HepG2 (cell line): ENCODE results near the gene UST. TPM values are rescaled to one million over a fixed set of nuclear protein-coding genes. Genes with fewer than 3 reads are reported as not detected.

Experiments
- ARNTL ChIP-seq: sonication (generic); formaldehyde crosslinking; IDR thresholded peaks from 2 replicates; pipeline ENCODE4 v1.4.0; 2020; ENCODE audit warnings: mild to moderate bottlenecking, missing genetic modification reagents
- ATF7 ChIP-seq, 2 experiments: fragments of 450-650 bp in 1 of 2; sonication (generic) in 1 of 2; formaldehyde crosslinking in 1 of 2; IDR thresholded peaks; 2 replicates each; pipeline versions ENCODE4 v1.4.0 to v1.6.1; 2016 to 2020; ENCODE audit warnings: antibody characterized with exemption in 1 of 2, mild to moderate bottlenecking in 1 of 2, missing genetic modification reagents in 1 of 2
- HMG20A ChIP-seq: IDR thresholded peaks from 2 replicates; pipeline ENCODE4 v1.6.1; 2016; ENCODE audit warnings: borderline replicate concordance
- IKZF4 ChIP-seq: sonication (generic); formaldehyde crosslinking; IDR thresholded peaks from 2 replicates; pipeline ENCODE4 v1.5.1; 2020; ENCODE audit warnings: borderline replicate concordance, mild to moderate bottlenecking, low read depth, missing genetic modification reagents; ENCODE audit errors: not compliant biosample characterization
- KLF16 ChIP-seq, 2 experiments: sonication (generic) in 1 of 2; formaldehyde crosslinking in 1 of 2; IDR thresholded peaks; 2 replicates each; pipeline versions ENCODE4 v1.6.1 to v1.8.0; 2016 to 2023; ENCODE audit warnings: missing genetic modification reagents in 2 of 2, missing compliant biosample characterization in 1 of 2
- KLF6 ChIP-seq: IDR thresholded peaks from 2 replicates; pipeline ENCODE4 v1.8.0; 2016; ENCODE audit warnings: missing biosample characterization, missing genetic modification reagents
- MTF1 ChIP-seq: sonication (generic); formaldehyde crosslinking; IDR thresholded peaks from 2 replicates; pipeline ENCODE4 v1.5.0; 2020; ENCODE audit warnings: missing genetic modification reagents
- THAP11 ChIP-seq: IDR thresholded peaks from 2 replicates; pipeline ENCODE4 v1.6.1; 2016; ENCODE audit warnings: missing biosample characterization, missing genetic modification reagents
- YY1 ChIP-seq: IDR thresholded peaks from 2 replicates; pipeline ENCODE4 v1.6.1; 2011; ENCODE audit warnings: low read length, low read depth, moderate library complexity, mild to moderate bottlenecking; ENCODE audit not compliant: insufficient read depth, insufficient replicate concordance
- polyA plus RNA-seq, 8 experiments: library from polyadenylated mRNA; depleted of rRNA in 3 of 8; stranded (reverse) in 7 of 8; unstranded in 1 of 8; fragments of >200 nt; fragmentation: Illumina TruSeq in 4 of 8; extraction: Trizol in 4 of 8; gene quantifications; 2 replicates each; pipeline versions ENCODE4 v1.2.1 to v1.2.3, GENCODE V29; 2011 to 2016; ENCODE audit warnings: low read depth in 4 of 8, missing spikeins in 1 of 8, mixed read lengths in 1 of 8; ENCODE audit not compliant: insufficient read depth in 1 of 8
- total RNA-seq, 5 experiments: library from RNA; depleted of rRNA; stranded (reverse); fragments of >200 nt; fragmentation: Illumina TruSeq; extraction: Trizol; gene quantifications; 2 replicates each; pipeline ENCODE4 v1.2.3, GENCODE V29; 2016; ENCODE audit warnings: low read depth in 1 of 5
- TF ChIP-seq, protein P1 (sequence below): sonication (generic); formaldehyde crosslinking; IDR thresholded peaks from 2 replicates; pipeline ENCODE4 v1.5.0; 2020; ENCODE audit warnings: mild to moderate bottlenecking, missing genetic modification reagents, moderate library complexity
- TF ChIP-seq, protein P2 (sequence below): sonication (generic); formaldehyde crosslinking; IDR thresholded peaks from 2 replicates; pipeline ENCODE4 v1.5.0; 2020; ENCODE audit warnings: missing genetic modification reagents, mild to moderate bottlenecking, borderline replicate concordance
- TF ChIP-seq, protein P3 (sequence below): sonication (generic); formaldehyde crosslinking; IDR thresholded peaks from 2 replicates; pipeline ENCODE4 v1.4.0; 2020; ENCODE audit warnings: missing genetic modification reagents
- TF ChIP-seq, protein P4 (sequence below): sonication (generic); formaldehyde crosslinking; IDR thresholded peaks from 2 replicates; pipeline ENCODE4 v1.4.0; 2020; ENCODE audit warnings: missing genetic modification reagents, mild to moderate bottlenecking, borderline replicate concordance
- TF ChIP-seq, protein P5 (sequence below): sonication (generic); formaldehyde crosslinking; IDR thresholded peaks from 2 replicates; pipeline ENCODE4 v1.8.1; 2022; ENCODE audit warnings: low read depth, mild to moderate bottlenecking, missing genetic modification reagents
- TF ChIP-seq, protein P6 (sequence below): sonication (generic); formaldehyde crosslinking; IDR thresholded peaks from 2 replicates; pipeline ENCODE4 v1.5.0; 2020; ENCODE audit warnings: missing genetic modification reagents

Gene UST
- total and polyA plus RNA-seq, 2 of the 13 experiments (the other 11 are each of a cell fraction or from before 2014, with no cell fraction given): 0.27 TPM; not detected in 1

DNA sequence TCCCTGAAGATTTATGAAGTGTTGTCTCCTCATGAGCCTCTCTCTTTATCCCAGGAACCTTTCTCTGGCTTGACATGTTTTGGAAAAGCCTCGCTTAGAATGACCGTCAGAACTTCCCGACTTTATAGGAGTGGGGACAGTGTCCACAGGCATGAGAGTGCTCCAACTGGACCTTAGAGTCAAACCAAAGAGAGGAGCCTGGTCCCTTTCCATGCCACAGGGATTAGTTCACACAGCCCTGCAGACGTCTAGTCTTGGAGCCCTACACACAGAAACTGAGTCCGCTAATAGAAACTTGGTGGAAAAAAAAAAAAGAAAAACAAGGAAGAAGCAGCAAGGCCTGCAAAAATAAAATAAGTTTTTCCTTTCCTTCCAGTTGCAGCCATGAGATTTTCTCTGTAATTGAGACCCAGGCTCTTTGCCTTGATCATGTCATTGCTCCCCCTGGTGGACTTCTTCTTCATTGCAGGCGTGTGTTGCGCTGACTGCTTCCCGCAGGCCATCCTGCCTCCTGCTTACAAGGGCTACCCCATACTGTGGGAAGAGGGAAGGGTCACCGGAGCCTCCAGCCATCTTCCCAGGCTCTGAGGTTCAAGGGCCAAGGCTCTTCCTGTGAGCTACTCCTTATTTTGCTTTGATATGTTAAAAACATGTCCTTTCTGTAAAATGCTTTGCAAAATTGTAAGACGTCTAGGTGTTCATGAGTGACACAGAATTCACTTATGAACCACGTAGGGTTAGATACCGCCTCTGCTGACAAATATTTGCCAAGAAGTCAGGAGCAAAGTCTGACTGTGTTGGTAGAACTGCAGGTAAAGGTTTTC lies 201.0 kb downstream of the UST start (continued):
- TF ChIP-seq, protein P1, sequence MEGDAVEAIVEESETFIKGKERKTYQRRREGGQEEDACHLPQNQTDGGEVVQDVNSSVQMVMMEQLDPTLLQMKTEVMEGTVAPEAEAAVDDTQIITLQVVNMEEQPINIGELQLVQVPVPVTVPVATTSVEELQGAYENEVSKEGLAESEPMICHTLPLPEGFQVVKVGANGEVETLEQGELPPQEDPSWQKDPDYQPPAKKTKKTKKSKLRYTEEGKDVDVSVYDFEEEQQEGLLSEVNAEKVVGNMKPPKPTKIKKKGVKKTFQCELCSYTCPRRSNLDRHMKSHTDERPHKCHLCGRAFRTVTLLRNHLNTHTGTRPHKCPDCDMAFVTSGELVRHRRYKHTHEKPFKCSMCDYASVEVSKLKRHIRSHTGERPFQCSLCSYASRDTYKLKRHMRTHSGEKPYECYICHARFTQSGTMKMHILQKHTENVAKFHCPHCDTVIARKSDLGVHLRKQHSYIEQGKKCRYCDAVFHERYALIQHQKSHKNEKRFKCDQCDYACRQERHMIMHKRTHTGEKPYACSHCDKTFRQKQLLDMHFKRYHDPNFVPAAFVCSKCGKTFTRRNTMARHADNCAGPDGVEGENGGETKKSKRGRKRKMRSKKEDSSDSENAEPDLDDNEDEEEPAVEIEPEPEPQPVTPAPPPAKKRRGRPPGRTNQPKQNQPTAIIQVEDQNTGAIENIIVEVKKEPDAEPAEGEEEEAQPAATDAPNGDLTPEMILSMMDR (CRISPR knock-in tag): peak; percentile 93
- TF ChIP-seq, protein P2, sequence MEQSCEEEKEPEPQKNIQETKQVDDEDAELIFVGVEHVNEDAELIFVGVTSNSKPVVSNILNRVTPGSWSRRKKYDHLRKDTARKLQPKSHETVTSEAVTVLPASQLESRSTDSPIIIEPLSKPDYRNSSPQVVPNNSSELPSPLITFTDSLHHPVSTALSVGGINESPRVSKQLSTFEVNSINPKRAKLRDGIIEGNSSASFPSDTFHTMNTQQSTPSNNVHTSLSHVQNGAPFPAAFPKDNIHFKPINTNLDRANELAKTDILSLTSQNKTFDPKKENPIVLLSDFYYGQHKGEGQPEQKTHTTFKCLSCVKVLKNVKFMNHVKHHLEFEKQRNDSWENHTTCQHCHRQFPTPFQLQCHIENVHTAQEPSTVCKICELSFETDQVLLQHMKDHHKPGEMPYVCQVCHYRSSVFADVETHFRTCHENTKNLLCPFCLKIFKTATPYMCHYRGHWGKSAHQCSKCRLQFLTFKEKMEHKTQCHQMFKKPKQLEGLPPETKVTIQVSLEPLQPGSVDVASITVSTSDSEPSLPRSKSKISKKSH (CRISPR knock-in tag): no peak
- TF ChIP-seq, protein P3, sequence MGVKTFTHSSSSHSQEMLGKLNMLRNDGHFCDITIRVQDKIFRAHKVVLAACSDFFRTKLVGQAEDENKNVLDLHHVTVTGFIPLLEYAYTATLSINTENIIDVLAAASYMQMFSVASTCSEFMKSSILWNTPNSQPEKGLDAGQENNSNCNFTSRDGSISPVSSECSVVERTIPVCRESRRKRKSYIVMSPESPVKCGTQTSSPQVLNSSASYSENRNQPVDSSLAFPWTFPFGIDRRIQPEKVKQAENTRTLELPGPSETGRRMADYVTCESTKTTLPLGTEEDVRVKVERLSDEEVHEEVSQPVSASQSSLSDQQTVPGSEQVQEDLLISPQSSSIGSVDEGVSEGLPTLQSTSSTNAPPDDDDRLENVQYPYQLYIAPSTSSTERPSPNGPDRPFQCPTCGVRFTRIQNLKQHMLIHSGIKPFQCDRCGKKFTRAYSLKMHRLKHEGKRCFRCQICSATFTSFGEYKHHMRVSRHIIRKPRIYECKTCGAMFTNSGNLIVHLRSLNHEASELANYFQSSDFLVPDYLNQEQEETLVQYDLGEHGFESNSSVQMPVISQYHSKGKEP (CRISPR knock-in tag): no peak
- no peak for TF ChIP-seq ATF7 (IDR thresholded peaks at IDR 0.05)
- TF ChIP-seq ATF7 (CRISPR knock-in tag; IDR thresholded peaks at IDR 0.05): no peak
- no peak for TF ChIP-seq MTF1 (CRISPR knock-in tag)
- no peak for TF ChIP-seq IKZF4 (CRISPR knock-in tag)
- TF ChIP-seq THAP11: peak; percentile 45; the same call in 1 of the 2 replicates
- TF ChIP-seq, protein P4, sequence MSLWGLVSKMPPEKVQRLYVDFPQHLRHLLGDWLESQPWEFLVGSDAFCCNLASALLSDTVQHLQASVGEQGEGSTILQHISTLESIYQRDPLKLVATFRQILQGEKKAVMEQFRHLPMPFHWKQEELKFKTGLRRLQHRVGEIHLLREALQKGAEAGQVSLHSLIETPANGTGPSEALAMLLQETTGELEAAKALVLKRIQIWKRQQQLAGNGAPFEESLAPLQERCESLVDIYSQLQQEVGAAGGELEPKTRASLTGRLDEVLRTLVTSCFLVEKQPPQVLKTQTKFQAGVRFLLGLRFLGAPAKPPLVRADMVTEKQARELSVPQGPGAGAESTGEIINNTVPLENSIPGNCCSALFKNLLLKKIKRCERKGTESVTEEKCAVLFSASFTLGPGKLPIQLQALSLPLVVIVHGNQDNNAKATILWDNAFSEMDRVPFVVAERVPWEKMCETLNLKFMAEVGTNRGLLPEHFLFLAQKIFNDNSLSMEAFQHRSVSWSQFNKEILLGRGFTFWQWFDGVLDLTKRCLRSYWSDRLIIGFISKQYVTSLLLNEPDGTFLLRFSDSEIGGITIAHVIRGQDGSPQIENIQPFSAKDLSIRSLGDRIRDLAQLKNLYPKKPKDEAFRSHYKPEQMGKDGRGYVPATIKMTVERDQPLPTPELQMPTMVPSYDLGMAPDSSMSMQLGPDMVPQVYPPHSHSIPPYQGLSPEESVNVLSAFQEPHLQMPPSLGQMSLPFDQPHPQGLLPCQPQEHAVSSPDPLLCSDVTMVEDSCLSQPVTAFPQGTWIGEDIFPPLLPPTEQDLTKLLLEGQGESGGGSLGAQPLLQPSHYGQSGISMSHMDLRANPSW (CRISPR knock-in tag): no peak
- TF ChIP-seq KLF6 (CRISPR knock-in tag): 0 out of 2 replicates have a peak, but pooled peaks have one; percentile 61
- TF ChIP-seq ARNTL (CRISPR knock-in tag): no peak
- TF ChIP-seq, protein P5, sequence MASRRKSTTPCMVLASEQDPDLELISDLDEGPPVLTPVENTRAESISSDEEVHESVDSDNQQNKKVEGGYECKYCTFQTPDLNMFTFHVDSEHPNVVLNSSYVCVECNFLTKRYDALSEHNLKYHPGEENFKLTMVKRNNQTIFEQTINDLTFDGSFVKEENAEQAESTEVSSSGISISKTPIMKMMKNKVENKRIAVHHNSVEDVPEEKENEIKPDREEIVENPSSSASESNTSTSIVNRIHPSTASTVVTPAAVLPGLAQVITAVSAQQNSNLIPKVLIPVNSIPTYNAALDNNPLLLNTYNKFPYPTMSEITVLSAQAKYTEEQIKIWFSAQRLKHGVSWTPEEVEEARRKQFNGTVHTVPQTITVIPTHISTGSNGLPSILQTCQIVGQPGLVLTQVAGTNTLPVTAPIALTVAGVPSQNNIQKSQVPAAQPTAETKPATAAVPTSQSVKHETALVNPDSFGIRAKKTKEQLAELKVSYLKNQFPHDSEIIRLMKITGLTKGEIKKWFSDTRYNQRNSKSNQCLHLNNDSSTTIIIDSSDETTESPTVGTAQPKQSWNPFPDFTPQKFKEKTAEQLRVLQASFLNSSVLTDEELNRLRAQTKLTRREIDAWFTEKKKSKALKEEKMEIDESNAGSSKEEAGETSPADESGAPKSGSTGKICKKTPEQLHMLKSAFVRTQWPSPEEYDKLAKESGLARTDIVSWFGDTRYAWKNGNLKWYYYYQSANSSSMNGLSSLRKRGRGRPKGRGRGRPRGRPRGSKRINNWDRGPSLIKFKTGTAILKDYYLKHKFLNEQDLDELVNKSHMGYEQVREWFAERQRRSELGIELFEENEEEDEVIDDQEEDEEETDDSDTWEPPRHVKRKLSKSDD: no peak
- TF ChIP-seq YY1: no peak
- TF ChIP-seq, protein P6, sequence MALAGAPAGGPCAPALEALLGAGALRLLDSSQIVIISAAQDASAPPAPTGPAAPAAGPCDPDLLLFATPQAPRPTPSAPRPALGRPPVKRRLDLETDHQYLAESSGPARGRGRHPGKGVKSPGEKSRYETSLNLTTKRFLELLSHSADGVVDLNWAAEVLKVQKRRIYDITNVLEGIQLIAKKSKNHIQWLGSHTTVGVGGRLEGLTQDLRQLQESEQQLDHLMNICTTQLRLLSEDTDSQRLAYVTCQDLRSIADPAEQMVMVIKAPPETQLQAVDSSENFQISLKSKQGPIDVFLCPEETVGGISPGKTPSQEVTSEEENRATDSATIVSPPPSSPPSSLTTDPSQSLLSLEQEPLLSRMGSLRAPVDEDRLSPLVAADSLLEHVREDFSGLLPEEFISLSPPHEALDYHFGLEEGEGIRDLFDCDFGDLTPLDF (CRISPR knock-in tag): no peak
- no peak for TF ChIP-seq HMG20A (CRISPR knock-in tag)
- no peak for TF ChIP-seq KLF16 (CRISPR knock-in tag; IDR thresholded peaks at IDR 0.05)
